ENCODE data around the gene HINFP.

- no peak for TF ChIP-seq EP300 (IDR thresholded peaks at IDR 0.05; ENCODE audit: low read length)
- no peak for TF ChIP-seq GTF2F1 (IDR thresholded peaks at IDR 0.05; ENCODE audit: low read depth, low read length)
These were observed 59.6 kb downstream of the HINFP start for GRCh38 chr11:119180729-119181676.
